NCI-H748 treated with DMSO at 0.1 percent for 48 hours (cell line): Measurements from ENCODE around the gene HIVEP1.

Source experiments
- DNase-seq: peaks from one replicate; lab custom pipeline; 2025; lab: John Stamatoyannopoulos, UW

Gene HIVEP1

DNA sequence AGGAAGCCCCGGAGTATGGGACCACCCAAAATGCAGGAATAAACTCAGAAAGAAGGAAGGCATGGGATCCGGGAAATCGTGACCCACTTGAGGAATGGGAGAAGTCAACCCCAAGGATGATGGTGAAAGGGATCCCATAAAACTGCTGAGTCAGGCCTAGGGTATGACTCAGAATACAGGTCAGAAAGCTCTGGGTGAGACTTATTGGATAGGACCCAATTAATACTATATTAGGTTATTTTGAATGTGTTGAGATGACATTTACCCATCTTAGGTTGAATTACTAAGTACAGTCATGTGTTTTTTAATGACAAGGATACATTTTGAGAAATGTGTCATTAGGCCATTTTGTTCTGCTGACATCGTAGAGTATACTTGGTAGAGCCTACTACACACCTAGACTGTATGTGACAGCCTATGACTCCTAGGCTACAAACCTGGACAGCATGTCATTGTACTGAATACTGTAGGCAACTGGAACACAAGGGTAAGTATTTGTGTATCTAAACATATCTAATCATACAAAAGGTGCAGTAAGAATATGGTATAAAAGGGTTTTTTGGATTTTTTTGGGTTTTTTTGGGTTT is 17.1 kb upstream of the HIVEP1 start:
- no peak for DNase-seq

DNA sequence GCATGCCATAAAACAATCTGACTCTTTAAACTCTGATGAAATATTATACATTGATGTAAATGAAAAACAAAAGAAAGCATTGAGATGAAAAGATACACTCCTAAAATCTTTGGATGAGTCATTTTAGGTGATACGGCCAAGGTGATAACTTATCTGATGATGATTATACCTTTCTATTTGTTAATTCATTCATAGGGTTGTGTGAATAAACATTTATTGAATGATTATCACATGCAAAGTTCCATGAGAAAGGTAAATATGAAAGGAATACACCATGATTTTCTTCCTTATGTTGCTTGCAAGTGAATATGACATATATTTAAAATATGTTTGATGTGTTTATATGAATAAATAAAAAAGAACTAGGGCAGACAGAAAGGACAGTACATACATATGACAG is 15.4 kb upstream of the HIVEP1 start:
- no peak for DNase-seq

DNA sequence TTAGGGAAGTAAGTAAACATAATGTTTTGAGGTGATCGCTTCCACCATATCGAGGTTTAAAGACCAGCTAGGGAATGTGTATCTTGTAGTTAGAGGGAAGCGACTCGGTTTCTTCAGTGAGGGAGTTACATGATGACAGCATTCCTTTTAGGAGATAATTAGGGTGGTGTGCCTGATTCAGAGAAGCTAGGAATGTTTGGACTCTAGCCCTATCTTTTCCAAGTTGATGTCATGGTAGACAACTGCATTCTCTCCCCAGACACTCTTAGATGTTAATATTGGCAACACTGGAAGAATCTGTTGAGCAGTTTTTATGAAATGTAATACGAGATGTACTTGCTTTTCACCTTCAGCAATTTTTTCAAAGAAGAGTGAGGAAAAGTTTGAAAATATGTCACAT is 12.9 kb upstream of the HIVEP1 start:
- DNase-seq, result no peak

DNA sequence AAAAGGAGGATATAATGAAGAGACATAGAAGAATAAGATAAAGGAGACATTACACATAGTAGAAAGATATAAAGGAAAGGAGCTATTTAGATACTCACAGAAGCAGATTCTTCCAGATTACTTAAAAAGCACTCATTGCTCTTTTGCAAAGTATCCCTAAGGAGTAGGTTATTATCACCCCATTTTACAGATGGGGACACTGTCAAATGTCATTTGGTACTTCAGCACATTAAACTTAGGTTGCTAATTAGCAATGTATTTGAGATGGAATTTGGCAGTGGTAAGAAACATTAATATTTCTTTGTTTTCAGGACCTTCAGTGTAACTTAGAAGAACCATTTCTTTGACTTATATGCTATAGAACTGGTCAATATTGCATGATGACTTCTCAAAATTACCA is 11.9 kb upstream of the HIVEP1 start:
- DNase-seq, result no peak

DNA sequence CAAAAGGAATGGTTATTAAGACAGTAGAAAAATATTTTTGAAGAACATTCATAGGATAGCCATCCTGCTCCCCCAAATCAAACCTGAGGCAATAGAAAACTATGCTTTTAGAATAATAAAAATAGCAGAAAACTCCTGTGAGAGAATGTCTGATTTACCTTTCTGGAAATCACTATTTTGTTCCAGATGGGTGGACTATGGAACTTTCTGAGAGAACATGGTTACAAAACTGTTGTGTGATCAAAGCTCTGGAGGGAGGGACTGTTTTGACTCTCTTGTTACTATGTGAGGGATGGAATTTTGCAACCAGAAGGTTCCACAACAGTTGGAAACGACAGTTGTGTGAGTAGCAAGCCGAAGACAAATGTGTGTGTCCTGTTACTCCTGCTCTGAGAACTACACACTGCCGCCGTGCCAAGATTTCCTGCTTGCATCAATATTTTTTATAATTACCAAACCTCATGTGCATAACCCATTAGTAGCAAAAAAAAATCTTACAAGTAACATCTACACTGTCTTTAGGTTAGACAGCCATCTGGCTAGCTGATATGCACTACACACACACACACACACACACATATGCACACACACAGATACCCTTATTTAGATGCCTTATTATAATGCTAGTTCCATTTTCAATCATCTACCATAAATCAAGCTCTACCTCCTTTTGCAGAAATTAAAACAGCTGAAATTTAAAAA is 11.0 kb upstream of the HIVEP1 start:
- no peak for DNase-seq

DNA sequence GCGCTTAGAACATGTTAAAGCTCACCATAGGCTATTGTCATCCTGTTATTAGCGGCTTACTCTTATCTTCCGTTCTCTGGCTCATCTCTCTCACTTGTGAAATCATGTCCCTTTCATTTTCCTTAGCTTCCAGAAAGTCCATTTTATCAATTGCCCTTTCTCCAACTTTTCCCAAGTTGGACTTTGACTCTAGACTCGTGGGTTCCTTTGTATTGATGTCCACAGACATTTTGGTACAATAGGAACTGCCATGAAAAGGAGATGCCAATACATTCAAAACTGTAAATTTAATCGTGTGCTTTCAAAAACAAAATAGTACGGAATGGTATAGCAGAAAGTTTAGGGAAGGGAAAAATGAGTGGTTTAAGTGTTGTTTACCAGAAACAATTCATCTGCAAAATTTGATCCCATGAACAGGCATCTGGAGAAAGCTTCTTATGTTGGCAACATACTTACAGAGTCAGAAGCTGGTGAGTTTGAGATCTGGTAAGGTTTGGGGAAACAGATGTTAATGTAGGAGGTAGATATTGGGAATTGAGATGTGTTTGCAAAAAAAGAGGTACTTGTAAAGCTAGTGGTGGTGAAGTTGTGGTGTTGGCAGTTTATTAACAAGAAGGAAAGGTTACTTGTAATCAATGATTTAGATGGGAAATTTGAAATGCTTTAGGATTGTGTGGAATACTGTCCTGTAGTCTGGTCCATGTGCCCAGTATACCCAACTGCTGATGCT is 10.2 kb upstream of the HIVEP1 start:
- no peak for DNase-seq

DNA sequence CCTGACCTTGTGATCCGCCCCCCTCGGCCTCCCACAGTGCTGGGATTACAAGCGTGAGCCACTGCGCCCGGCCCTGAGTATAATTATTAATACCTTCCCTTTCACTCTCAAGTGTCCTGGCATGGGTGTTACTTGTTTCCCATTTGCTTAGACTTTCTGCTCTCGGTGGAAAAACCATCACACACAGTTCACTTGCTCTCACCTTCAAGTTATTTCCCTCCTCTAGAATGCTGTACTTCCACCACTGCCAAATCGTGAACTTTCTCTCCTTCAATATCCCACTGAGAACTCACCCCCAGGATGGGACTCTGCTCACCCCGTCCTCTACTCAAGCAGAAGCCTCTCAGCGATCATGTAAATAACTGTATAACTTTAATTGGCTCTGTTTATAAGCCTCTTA is 4.6 kb upstream of the HIVEP1 start:
- no peak for DNase-seq

DNA sequence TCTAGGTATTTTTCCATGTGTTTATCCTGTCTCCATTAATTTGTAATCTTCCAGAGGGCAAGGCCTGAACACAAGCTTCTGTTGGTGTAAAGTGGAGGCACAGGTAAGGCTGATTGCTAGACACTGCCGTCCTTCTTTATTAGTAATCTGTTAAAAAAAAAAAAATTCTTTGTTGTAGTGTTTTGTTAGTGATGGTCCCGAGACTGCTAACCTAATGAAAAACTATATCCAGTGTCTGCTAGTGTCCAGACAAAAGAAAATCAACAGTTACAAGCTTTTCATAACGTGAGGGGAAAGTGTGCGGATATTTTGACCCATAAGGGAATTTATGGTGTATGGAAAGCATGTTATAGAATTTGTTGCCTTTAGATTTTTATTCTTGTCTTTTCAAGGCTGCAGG is 4.2 kb upstream of the HIVEP1 start:
- DNase-seq, result no peak

DNA sequence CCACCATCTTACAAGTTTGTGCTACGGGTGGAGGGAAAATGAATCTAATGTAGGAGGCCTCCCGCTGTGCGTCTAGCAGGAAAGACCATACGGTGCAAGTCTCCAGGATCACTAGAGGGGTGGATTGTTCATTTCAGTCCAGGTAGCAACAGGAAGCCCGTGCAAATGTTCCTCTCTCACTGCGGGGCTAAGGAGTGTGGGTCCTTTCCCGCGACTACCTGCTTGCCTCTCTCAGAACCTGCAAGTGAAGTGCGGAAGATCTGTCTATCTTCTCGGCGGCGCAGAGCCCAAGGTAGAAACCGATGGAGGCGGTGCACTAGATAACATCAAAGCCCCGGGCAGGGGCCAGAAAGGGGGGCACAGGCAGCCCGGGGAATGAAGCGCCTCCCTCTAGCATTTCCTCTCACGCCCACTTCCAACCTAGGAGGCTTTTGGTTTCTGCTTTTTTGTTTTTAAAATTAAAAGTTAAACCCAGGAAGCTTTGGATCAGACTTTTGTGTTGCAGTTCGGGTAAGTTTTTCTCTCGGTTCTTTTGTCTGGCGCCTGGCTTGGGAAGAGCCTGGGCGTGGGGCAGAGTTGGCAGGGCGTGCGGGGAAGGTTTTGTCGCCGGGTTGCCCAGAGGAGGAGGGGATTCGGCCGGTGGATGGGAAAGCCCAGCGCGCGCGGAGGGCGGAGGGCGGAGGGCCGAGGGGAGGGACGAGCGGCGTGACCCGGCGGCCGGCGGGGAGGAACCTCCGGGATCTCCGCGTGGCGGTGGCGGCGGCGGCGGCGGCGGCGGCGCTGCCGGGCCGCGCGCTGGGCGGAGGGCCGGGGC is 3.5 kb upstream of the HIVEP1 start:
- peak; percentile 87 for DNase-seq

DNA sequence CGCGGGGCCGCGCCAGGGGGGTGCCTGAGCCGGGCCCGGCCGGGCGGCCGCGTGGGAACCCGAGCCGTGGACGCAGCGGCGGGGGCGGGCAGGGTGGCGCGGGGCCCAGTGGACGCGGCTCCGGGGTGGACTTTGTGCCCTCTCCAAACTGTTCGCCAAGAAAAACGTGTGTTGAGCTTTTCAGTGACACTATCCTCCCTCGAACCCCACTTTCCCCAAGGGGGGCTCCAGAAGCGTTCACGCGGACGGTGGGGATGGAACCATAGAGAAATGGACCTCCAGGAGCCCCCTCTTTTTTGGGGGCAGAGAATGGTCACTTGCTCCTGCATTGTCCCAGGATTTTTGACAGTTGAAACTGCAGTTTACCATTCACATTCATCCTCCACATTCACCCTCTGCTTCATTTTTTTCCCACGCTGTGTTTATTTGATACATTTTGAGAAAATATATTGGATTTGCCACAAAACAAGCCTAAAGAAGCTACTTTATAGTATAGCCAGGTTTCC is 2.9 kb upstream of the HIVEP1 start:
- DNase-seq, result no peak

DNA sequence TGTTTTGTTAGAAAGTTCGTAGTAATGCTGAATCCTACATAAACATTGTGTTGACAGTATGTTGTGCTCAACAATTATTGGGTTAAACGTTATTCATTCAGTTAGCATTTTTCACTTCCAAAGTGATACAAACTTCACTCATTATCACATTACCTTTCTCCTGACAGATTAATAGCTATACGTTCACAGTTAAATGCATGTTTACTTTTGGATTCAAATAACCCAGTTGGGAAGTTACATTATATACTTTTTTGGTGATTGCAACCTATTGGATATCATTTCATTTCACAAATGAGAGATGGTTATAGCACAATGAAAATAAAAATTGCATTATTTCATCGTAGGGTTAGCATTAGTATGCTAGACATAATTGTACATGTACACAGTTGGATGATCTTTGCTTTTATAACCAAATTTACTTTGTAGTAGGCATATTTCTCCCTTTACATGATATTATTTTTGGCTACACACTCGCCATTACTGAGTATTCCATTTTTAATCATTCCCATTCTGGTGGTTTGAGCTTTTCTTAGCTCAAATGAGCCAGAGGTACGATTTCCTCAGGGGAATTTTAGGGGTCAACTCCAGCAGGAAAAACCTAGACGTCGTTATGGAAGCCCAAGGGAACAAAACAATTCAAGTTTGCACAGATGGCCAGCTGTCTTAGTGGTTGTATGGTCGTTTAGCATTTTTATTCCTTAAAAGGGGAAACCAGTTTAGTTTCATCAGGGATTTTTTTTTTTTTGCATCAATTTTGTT is 2.1 kb upstream of the HIVEP1 start:
- peak; percentile 42 for DNase-seq

DNA sequence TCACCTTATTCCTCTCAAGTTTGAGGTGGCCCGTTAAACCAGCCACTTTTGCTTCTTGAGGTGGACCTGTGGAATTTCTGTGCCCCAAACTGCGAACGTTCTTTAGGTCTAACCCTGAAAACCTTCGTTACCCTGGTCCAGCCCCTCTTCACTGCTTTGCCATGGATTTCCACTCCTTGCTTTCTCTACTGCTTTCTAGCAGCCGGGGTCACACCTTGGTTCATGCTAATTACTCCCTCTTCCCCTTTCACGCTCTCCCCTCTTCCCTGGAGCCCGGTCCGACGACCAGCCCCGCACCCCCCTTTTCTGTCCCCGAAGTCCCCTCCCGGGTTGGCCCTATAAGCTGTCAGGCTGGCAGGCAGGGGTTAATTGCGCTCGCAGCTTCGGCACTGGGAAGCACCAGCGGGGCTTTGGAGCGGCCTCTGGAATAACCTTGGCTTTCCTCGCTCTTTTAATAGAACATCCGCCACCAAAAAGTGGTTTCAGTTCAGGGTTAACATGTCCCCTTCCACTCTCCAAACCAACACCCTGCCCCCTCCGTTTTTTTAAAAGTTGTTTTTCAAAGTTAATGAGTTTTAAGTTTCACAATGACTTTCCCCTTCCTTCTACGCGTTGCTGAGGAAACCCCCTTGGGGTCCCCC is 1.4 kb upstream of the HIVEP1 start:
- DNase-seq, result peak; percentile 87

DNA sequence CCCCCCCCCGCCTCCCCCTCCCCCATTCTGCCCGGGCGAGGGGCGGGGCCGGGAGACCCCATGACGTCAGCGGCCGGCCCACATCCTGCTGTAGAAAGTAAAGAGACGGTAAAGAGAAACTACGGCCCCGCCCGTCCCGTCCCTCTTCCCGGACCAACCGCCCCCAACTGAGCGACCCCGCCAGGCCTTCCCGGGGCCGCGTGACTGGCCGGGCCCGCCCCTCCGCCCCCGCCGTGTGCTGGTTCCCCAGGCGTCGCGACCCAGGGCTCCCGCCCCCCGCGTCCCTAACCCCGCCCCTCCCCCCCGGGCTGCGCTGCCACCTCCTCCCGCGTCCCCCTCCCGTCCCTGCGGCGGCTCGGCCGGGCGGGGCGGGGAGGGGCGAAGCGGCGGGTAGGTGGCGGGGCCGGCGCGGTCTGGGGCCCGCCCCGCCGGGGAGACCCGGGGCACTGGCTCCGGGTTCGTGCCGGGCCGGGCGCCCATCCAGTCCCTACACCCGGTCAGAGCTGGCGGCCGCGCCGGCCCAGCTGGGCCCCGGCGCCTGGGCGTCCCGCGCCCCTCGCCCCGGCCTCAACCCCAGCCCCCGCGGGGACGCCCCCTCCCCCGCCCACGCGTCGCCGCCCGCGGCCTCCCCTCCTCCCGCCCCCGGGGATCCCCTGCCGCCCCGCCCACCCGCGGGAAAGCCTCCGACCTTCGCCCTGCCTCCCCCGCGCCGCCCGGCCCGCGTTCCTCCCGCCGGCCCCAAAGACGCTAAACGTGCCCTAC is 655 bp upstream of the HIVEP1 start:
- DNase-seq, result peak; percentile 91

DNA sequence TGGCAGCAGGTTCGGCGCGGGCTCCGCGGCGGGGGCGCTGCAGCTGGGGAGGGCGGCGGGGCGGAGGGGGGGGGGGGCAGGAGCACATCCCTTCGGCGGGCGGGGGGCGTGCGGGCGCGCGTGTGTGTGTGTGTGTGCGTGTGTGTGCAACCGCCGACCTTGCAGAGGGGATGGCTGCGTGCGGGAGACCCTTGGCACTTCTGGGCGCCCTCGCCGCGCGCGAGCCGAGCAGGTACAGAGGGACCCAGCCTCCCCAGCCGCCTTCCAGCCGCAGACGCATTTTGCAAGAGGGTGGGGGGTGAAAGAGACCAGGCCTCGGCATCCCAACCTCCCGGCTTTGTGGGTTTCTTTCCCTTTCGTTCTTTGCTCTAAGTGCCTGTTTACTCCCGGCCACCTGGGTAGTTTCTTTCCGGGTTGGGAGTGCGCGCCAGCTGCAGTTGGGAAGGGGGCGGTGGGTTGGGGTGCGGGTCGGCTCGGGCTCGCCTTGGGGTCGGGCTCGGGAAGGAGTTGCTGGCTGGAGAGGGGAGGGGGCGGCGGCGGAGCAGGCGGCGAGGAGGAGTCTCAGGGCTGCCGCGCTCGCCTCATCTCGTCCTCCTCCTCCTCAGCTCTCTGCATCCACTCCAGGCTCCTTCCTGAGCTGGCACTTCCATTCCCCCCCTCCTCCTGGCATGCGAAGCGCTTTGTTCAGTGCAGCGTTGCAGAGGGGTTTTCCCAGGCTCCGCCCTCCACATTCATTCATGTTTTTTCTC is 620 bp downstream of the HIVEP1 start:
- DNase-seq, result peak; percentile 68

DNA sequence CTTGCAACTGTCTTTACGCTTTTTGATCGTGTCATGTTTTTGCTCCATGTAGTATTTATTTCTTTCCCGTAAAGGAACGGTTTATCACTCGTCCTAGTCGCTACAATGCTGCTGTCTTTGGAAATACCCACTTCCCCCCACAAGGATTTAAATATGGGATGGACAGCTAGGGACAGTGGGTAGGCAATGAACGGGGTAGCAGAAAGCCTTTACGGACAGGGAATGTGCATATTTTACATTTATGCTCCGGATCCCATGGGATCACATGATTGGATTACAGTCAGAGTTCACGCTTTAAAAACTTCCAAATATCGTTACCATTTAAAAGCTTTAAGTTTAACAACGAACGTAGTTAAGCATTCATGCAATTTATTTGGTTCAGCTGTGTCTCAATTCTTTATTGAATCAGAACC is 1.2 kb downstream of the HIVEP1 start:
- no peak for DNase-seq

DNA sequence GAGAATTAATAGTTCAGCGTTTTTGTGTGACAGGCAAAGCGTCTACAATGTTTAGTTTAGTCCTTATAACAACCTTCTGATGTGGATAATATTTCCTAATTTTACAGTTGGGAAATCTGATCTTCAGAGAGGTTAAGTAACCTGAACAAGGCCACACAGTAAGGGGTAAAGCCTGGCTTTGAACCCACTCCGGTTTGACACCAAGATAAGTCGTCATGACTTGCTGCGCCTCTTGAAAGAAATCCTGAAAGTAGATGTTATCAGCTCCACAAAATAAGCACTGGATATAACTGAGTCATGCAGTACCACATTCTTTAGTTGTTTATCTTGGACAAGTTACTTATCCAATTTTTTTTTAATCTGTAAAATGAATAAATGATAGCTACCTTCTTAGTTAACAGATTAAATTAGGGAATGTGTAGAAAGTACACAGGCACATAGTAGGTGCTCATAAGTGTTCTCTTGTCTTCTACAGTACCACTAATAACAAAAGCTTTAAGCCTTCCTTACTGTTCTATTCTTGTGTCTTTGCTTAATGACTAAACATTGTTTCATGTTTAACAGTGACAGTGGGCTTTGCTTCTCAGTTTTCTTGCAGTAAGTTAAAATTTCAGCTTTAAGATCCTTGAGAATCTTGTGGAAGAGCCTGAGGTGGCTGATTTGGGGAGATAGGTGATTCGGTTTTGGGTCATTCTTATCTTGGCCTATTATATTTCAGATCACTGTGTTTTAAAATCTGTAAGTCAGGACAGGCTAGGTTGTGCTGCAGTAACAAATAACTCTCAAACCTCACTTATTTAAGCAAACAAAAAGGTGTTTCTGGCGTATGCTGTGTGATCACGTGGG is 2.1 kb downstream of the HIVEP1 start:
- DNase-seq, result no peak

DNA sequence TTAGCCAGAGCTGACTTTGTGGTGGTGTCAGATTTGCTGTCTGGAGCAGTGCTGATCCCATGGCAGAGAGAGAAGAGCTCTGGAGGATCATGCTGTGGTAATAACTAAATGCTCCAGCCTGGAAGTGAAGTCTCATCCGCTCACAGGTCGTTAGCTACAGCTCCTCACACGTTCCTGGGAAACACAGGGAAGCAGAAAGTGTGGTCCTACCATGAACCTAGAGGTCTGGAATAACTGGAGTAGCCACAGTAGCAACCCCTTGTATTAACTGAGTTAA is 2.7 kb downstream of the HIVEP1 start:
- no peak for DNase-seq

DNA sequence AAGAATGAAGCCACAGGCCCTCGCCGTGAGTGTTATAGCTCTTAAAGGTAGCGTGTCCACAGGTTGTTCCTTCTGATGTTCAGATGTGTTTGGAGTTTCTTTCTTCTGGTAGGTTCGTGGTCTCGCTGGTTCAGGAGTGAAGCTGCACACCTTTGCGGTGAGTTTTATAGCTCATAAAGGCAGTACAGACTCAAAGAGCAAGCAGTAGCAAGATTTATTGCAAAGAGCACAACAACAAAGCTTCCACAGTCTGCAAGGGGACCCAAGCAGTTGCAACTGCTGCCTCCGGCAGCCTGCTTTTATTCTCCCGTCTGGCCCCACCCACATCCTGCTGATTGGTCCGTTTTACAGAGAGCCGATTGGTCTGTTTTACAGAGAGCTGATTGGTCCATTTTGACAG is 5.2 kb downstream of the HIVEP1 start:
- DNase-seq, result no peak

DNA sequence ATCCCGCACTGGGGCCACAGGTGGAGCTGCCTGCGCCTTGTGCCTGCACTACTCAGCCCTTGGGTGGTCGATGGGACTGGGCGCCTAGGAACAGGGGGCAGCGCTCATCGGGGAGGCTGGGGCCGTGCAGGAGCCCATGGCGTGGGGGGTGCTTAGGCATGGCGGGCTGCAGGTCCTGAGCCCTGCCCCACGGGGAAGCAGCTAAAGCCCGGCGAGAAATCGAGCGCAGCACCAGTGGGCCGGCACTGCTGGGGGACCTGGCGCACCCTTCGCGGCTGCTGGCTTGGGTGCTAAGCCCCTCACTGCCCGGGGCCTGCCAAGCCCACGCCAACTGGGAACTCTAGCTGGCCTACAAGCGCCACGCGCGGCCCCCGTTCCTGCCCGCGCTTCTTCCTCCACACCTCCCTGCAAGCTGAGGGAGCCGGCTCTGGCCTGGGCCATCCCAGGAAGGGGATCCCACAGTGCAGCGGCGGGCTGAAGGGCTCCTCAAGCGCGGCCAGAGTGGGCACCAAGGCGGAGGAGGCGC is 5.8 kb downstream of the HIVEP1 start:
- DNase-seq, result no peak
